ENCODE results near the gene NUDT1. TPM values are rescaled to one million over a fixed set of nuclear protein-coding genes. Genes with fewer than 3 reads are reported as not detected.

The NUDT1 gene
- total and polyA plus RNA-seq, 12 donors, result 2.5 to 17.3 (median 8.7) TPM

- Histone ChIP-seq H3K9me3 (replicated peaks in 1 of 3) (no peaks in the 10 kb centered on the region), H3K27me3 (no peaks in the 10 kb centered on the region), H3K4me3 (no peak overlapping the region), H3K36me3 (replicated peaks in 1 of 2) (peaks cover 0 to 57% of the 10 kb centered on the region in 2 donors), H3K27ac (no peak overlapping the region), H3K4me1 (replicated peaks in 1 of 2) (no peaks in the 10 kb centered on the region)
- DNase-seq, result no peak
- TF ChIP-seq POLR2A (IDR thresholded peaks at IDR 0.05), result no peak
- TF ChIP-seq CTCF (IDR thresholded peaks at IDR 0.05), result no peak
- 81 to 92% (median 89%) methylated on average over 9 of the region's 9 CpGs; no CpG with 5 or more reads in 1 of the 4 donors for WGBS, 4 donors
- intact Hi-C loops (cut with DNase I), result loop anchor here (10.0 kb wide), 2 partner anchors 620 to 640 kb away; partner anchors contain the start of gene PSMG3 (in 1 of the 2)
Observed at GRCh38 chr7:2214636-2215035, 27.4 kb upstream of the NUDT1 start.

DNA sequence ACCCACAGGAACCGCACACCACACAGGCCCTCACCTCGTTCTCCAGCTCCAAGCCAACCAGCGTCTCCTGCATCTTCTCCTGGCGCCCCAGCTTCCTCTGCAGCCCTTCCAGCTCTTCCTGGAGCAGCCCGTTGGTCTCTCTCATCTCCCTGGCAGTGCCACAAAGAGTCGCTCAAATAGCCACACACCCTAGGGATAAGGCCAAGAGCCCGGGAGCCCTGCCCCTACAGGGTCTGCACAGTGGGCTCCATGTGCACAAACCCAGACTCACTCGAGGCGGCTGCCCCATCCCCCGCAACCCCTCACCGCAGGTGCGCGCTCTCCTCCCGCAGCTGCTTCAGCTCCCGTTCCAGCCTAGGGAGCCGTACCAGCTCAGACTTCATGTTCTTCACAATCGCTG lies 26.2 kb upstream of the NUDT1 start:
- no peak overlapping the region for H3K27ac ChIP-seq
- H3K4me3 ChIP-seq, result no peak overlapping the region
- H3K27me3 ChIP-seq, result no peaks in the 10 kb centered on the region
- intact Hi-C loops (cut with DNase I), result loop anchor here (10.0 kb wide), 2 partner anchors 621 to 641 kb away; partner anchors contain the start of gene PSMG3 (in 1 of the 2)
- DNase-seq, result no peak
- no peaks in the 10 kb centered on the region for H3K9me3 ChIP-seq (replicated peaks in 1 of 3)
- H3K4me1 ChIP-seq (replicated peaks in 1 of 2), result no peaks in the 10 kb centered on the region
- 90 to 97% (median 96%) methylated on average over 17 of the region's 17 CpGs for WGBS, 4 donors
- TF ChIP-seq CTCF (IDR thresholded peaks at IDR 0.05), result no peak
- no peak for TF ChIP-seq POLR2A (IDR thresholded peaks at IDR 0.05)
- H3K36me3 ChIP-seq (replicated peaks in 1 of 2), result peaks cover 0 to 57% of the 10 kb centered on the region in 2 donors

DNA sequence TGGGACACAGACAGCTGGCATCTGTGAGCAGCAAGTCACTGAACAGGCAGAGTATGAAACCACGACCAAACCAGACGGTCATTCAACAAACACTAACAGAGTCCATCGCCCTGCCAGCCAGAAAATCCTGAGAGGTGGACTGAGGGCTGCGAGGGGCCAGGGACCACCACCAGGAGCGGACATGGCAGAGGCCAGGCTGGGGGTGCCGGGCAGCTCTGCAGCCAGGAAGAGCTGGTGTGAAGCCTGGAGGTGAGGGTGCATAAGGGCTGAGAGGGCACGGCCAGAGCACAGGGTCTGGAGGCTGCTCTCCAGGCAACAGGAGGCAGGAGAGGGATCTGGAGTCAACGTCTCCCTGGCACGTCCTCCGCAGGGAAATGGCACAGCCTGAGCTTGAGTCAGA lies 24.8 kb upstream of the NUDT1 start:
- Histone ChIP-seq H3K4me1 (replicated peaks in 1 of 2) (no peaks in the 10 kb centered on the region), H3K27ac (no peak overlapping the region), H3K36me3 (replicated peaks in 1 of 2) (peaks cover 0 to 57% of the 10 kb centered on the region in 2 donors), H3K9me3 (replicated peaks in 1 of 3) (no peaks in the 10 kb centered on the region), H3K27me3 (no peaks in the 10 kb centered on the region), H3K4me3 (no peak overlapping the region)
- DNase-seq, result no peak
- WGBS, 4 donors, result 84 to 96% (median 93%) methylated on average over 4 to 10 of the region's 10 CpGs
- TF ChIP-seq POLR2A (IDR thresholded peaks at IDR 0.05), result no peak
- no peak for TF ChIP-seq CTCF (IDR thresholded peaks at IDR 0.05)
- intact Hi-C loops (cut with DNase I), result loop anchor here (10.0 kb wide), 2 partner anchors 622 to 642 kb away; partner anchors contain the start of gene PSMG3 (in 1 of the 2)

- Histone ChIP-seq H3K27me3 (no peaks in the 10 kb centered on the region), H3K36me3 (replicated peaks in 1 of 2) (peaks cover 0 to 57% of the 10 kb centered on the region in 2 donors), H3K9me3 (replicated peaks in 1 of 3) (no peaks in the 10 kb centered on the region), H3K4me1 (replicated peaks in 1 of 2) (no peaks in the 10 kb centered on the region), H3K27ac (no peak overlapping the region), H3K4me3 (no peak overlapping the region)
- TF ChIP-seq POLR2A (IDR thresholded peaks at IDR 0.05) (no peak), CTCF (IDR thresholded peaks at IDR 0.05) (no peak)
- intact Hi-C loops (cut with DNase I), result loop anchor here (10.0 kb wide), 2 partner anchors 623 to 643 kb away; partner anchors contain the start of gene PSMG3 (in 1 of the 2)
- 70 to 88% (median 81%) methylated on average over 10 to 19 of the region's 19 CpGs for WGBS, 4 donors
- peak in 2 of 7 donors; percentile 11 to 31 for DNase-seq
Observed at GRCh38 chr7:2217716-2218443, 24.1 kb upstream of the NUDT1 start.
